HCT116 (cell line): ENCODE measurements around the gene OPCML. TPM values are rescaled to one million over a fixed set of nuclear protein-coding genes. Genes with fewer than 3 reads are reported as not detected.

Experiments used
- ATAC-seq: fragments of 200-7000 bp; cut with Tn5 transposase; 2 replicates; pipeline ENCODE4 v1.9.1; 2020; ENCODE audit warnings: mild to moderate bottlenecking, moderate library complexity
- BruUV-seq: library from RNA; stranded (reverse); fragments of 400-500 nt; replicated peaks from 2 replicates; lab custom pipeline; 2021; lab: Mats Ljungman, UMichigan
- CTCF ChIA-PET: fragments of 300-600 bp; sonication (Branson Sonifier 250); formaldehyde crosslinking; loops from one replicate; lab custom pipeline; 2021; ENCODE audit warnings: antibody characterized with exemption; lab: Charles Lee
- POLR2A ChIA-PET: fragments of 300-600, 350-600 bp; sonication (Branson Sonifier 250); formaldehyde crosslinking; loops from one replicate; lab custom pipeline; 2021; ENCODE audit warnings: antibody characterized with exemption; lab: Charles Lee
- RAD21 ChIA-PET, 2 experiments: fragments of 300-600 bp; sonication (Branson Sonifier 250); formaldehyde crosslinking; loops; one replicate each; lab custom pipeline; 2023; ENCODE audit warnings: low total read pairs in 2 of 2; ENCODE audit not compliant: uncharacterized antibody in 2 of 2, unreplicated experiment in 2 of 2, low non-redundant PET in 1 of 2; lab: Charles Lee
- DNase-seq: peaks from one replicate; pipeline ENCODE4 v3.0.0-alpha.2; 2010; ENCODE audit warnings: low read depth, low spot score
- H2AFZ ChIP-seq: fragments of 200-600 bp; shearing (Covaris generic), sonication (generic); 2 replicates; pipeline ENCODE4 v1.6.1; 2017; ENCODE audit warnings: low read depth, mixed run types, mixed read lengths, antibody characterized with exemption, low read length; ENCODE audit not compliant: poor library complexity, severe bottlenecking
- H3K27ac ChIP-seq: 2 replicates; pipeline ENCODE4 v1.5.1; 2012; ENCODE audit warnings: low read depth, low read length
- H3K27me3 ChIP-seq: fragments of 200-600 bp; sonication (generic); 2 replicates; pipeline ENCODE4 v1.6.1; 2016; ENCODE audit warnings: mixed run types, low read length, mixed read lengths; ENCODE audit not compliant: insufficient read depth
- H3K36me3 ChIP-seq, 2 experiments: fragments of 200-500 bp in 1 of 2; fragments of 200-600 bp in 1 of 2; sonication (Bioruptor generic) in 1 of 2; sonication (generic) in 1 of 2; 2 replicates each; pipeline versions ENCODE4 v1.5.1 to v1.6.1; 2014 to 2016; ENCODE audit warnings: low read length in 2 of 2, inconsistent platforms in 1 of 2, mixed read lengths in 1 of 2, mixed run types in 1 of 2; ENCODE audit not compliant: insufficient read depth in 2 of 2, control insufficient read depth in 1 of 2
- H3K4me1 ChIP-seq, 2 experiments: fragments of 200-600 bp in 1 of 2; sonication (generic) in 1 of 2; 2 replicates each; pipeline versions ENCODE4 v1.5.1 to v1.6.1; 2012 to 2017; ENCODE audit warnings: low read length in 2 of 2, inconsistent platforms in 1 of 2, mild to moderate bottlenecking in 1 of 2, mixed read lengths in 1 of 2, mixed run types in 1 of 2, moderate library complexity in 1 of 2; ENCODE audit not compliant: insufficient read depth in 2 of 2, control insufficient read depth in 1 of 2
- H3K4me2 ChIP-seq: fragments of 200-600 bp; sonication (generic); 2 replicates; pipeline ENCODE4 v1.6.1; 2017; ENCODE audit warnings: mixed run types, low read length, mixed read lengths
- H3K4me3 ChIP-seq, 2 experiments: fragments of 200-600 bp in 1 of 2; sonication (generic) in 1 of 2; replicated peaks in 1 of 2; 2 replicates each; pipeline ENCODE4 v1.5.1; 2011 to 2016; ENCODE audit warnings: low read length in 2 of 2, control low read depth in 1 of 2, low read depth in 1 of 2, mild to moderate bottlenecking in 1 of 2, mixed read lengths in 1 of 2, mixed run types in 1 of 2
- H3K79me2 ChIP-seq: fragments of 200-600 bp; sonication (generic); 2 replicates; pipeline ENCODE4 v1.6.1; 2017; ENCODE audit warnings: mild to moderate bottlenecking, mixed run types, low read length, moderate library complexity, mixed read lengths; ENCODE audit not compliant: insufficient read depth
- H3K9ac ChIP-seq: fragments of 200-600 bp; sonication (generic); 2 replicates; pipeline ENCODE4 v1.6.1; 2016; ENCODE audit warnings: low read length, mixed read lengths
- H3K9me2 ChIP-seq: fragments of 200-600 bp; sonication (generic), shearing (Covaris generic); 2 replicates; pipeline ENCODE4 v1.6.1; 2017; ENCODE audit warnings: mixed run types, mild to moderate bottlenecking, moderate library complexity; ENCODE audit not compliant: insufficient read depth
- H3K9me3 ChIP-seq, 2 experiments: fragments of 200-500 bp in 1 of 2; fragments of 200-600 bp in 1 of 2; sonication (Bioruptor generic) in 1 of 2; sonication (generic) in 1 of 2; 2 replicates each; pipeline ENCODE4 v1.6.1; 2014 to 2017; ENCODE audit warnings: low read length in 2 of 2, mixed read lengths in 2 of 2, inconsistent platforms in 1 of 2, low read depth in 1 of 2, mild to moderate bottlenecking in 1 of 2, mixed run types in 1 of 2, moderate library complexity in 1 of 2; ENCODE audit not compliant: control insufficient read depth in 1 of 2, insufficient read depth in 1 of 2
- H4K20me1 ChIP-seq: fragments of 200-600 bp; sonication (generic), shearing (Covaris generic); 2 replicates; pipeline ENCODE4 v1.6.1; 2017; ENCODE audit warnings: mixed run types, mild to moderate bottlenecking, moderate library complexity; ENCODE audit not compliant: insufficient read depth
- CBX3 ChIP-seq: IDR thresholded peaks from 2 replicates; pipeline ENCODE4 v1.6.1; 2012; ENCODE audit warnings: low read depth
- CEBPB ChIP-seq: IDR thresholded peaks from 2 replicates; pipeline ENCODE4 v1.6.1; 2012; ENCODE audit warnings: low read depth
- CTCF ChIP-seq, 3 experiments: fragments of 200-600 bp in 1 of 3; sonication (generic) in 1 of 3; IDR thresholded peaks in 2 of 3; conservative IDR thresholded peaks in 1 of 3; 2 replicates each; pipeline ENCODE4 v1.5.1; 2012 to 2017; ENCODE audit warnings: low read depth in 2 of 3, low read length in 2 of 3, antibody characterized with exemption in 1 of 3, borderline replicate concordance in 1 of 3, control low read depth in 1 of 3, mild to moderate bottlenecking in 1 of 3, mixed read lengths in 1 of 3, mixed run types in 1 of 3, moderate library complexity in 1 of 3; ENCODE audit not compliant: insufficient read depth in 1 of 3
- EGR1 ChIP-seq: IDR thresholded peaks from 2 replicates; pipeline ENCODE4 v1.6.1; 2012; ENCODE audit warnings: low read depth
- ELF1 ChIP-seq: IDR thresholded peaks from 2 replicates; pipeline ENCODE4 v1.6.1; 2012; ENCODE audit warnings: low read depth, borderline replicate concordance
- EZH2 ChIP-seq: fragments of 200-600 bp; sonication (generic); IDR thresholded peaks from 2 replicates; pipeline ENCODE4 v1.6.1; 2017; ENCODE audit warnings: antibody characterized with exemption, mixed run types
- EZH2phosphoT487 ChIP-seq: fragments of 200-600 bp; IDR thresholded peaks from 2 replicates; pipeline ENCODE4 v1.6.1; 2018; ENCODE audit warnings: antibody characterized with exemption, borderline replicate concordance
- FOSL1 ChIP-seq: IDR thresholded peaks from 2 replicates; pipeline ENCODE4 v1.6.1; 2012; ENCODE audit warnings: low read depth
- JUND ChIP-seq: IDR thresholded peaks from 2 replicates; pipeline ENCODE4 v1.6.1; 2012
- RAD21 ChIP-seq: IDR thresholded peaks from 2 replicates; pipeline ENCODE4 v1.6.1; 2012; ENCODE audit warnings: low read depth, mild to moderate bottlenecking
- REST ChIP-seq: IDR thresholded peaks from 2 replicates; pipeline ENCODE4 v1.6.1; 2012; ENCODE audit warnings: low read depth
- SIN3A ChIP-seq: IDR thresholded peaks from 2 replicates; pipeline ENCODE4 v1.6.1; 2012; ENCODE audit warnings: low read depth
- SP1 ChIP-seq: IDR thresholded peaks from 2 replicates; pipeline ENCODE4 v1.6.1; 2012; ENCODE audit warnings: low read depth
- TCF7L2 ChIP-seq: IDR thresholded peaks from 2 replicates; pipeline ENCODE4 v1.7.0; 2011; ENCODE audit warnings: borderline replicate concordance, inconsistent platforms; ENCODE audit not compliant: insufficient read depth, insufficient read length; ENCODE audit errors: extremely low read depth
- ZBTB33 ChIP-seq: IDR thresholded peaks from 2 replicates; pipeline ENCODE4 v1.6.1; 2011; ENCODE audit warnings: mild to moderate bottlenecking, low read length, moderate library complexity; ENCODE audit not compliant: insufficient replicate concordance; ENCODE audit errors: extremely low read depth
- ZNF274 ChIP-seq: fragments of 200-500 bp; sonication (Bioruptor generic); IDR thresholded peaks from 2 replicates; pipeline ENCODE4 v1.6.1; 2014; ENCODE audit warnings: mild to moderate bottlenecking, low read depth, low read length, inconsistent platforms
- intact Hi-C: fragments of 100-400 bp; cut with micrococcal nuclease; formaldehyde crosslinking; loops from 2 replicates; pipeline ENCODE4 v1.10.0; 2022
- total RNA-seq: library from RNA; stranded (reverse); gene quantifications from one replicate; pipeline ENCODE4 v1.2.1, GENCODE V29; 2021; ENCODE audit not compliant: unreplicated experiment

Gene OPCML
- total RNA-seq, 1 experiment from 2014 or later: not detected

- TF ChIP-seq ZBTB33: no peak
- TF ChIP-seq EZH2phosphoT487: no peak
- no peak for TF ChIP-seq RAD21
- TF ChIP-seq ZNF274: no peak
Observed at GRCh38 chr11:132422722-132423121, 1109.6 kb downstream of the OPCML start (continued).

- no peak for DNase-seq
- no peaks in the 10 kb centered on the region for H4K20me1 ChIP-seq
- H3K4me3 ChIP-seq: no peak overlapping the region
- no peak overlapping the region for H3K27ac ChIP-seq
- peaks cover 11 to 35% of the 10 kb centered on the region in 2 experiments; a peak in 2 of 4 replicates for H3K9me3 ChIP-seq
- BruUV-seq: no TSS peak
- no peaks in the 10 kb centered on the region for H3K27me3 ChIP-seq
- no peaks in the 10 kb centered on the region for H3K79me2 ChIP-seq
- ChIA-PET RAD21 (no interaction called here), POLR2A (no interaction called here), CTCF (no interaction called here)
- H3K9me2 ChIP-seq: no peaks in the 10 kb centered on the region
- intact Hi-C loops: no loop called here
- no peaks in the 10 kb centered on the region for H3K4me1 ChIP-seq
- H3K4me2 ChIP-seq: no peak overlapping the region
- H2AFZ ChIP-seq: no peak overlapping the region
- no peak overlapping the region for H3K9ac ChIP-seq
- H3K36me3 ChIP-seq: no peaks in the 10 kb centered on the region
- ATAC-seq: no peak
- TF ChIP-seq JUND (no peak), TCF7L2 (no peak), SIN3A (no peak), CBX3 (no peak), ZBTB33 (no peak), EGR1 (no peak), FOSL1 (no peak), SP1 (no peak), EZH2phosphoT487 (no peak), EZH2 (no peak), ELF1 (no peak), CTCF (IDR thresholded peaks at IDR 0.05 in 2 of 3, conservative IDR thresholded peaks at IDR 0.05 in 1 of 3; ENCODE audit: borderline replicate concordance in 1 of 3, insufficient read depth in 1 of 3, low read depth in 2 of 3, low read length in 2 of 3) (no peak), RAD21 (no peak), REST (no peak), CEBPB (no peak)
Observed at GRCh38 chr11:132421555-132421954, 1110.7 kb downstream of the OPCML start.
